ENCODE data around the gene BICC1. TPM values are rescaled to one million over a fixed set of nuclear protein-coding genes. Genes with fewer than 3 reads are reported as not detected.

BICC1 gene
- total and polyA plus RNA-seq, 2 donors (not counting 1 experiment from before 2014, with no cell fraction given), result not detected

DNA sequence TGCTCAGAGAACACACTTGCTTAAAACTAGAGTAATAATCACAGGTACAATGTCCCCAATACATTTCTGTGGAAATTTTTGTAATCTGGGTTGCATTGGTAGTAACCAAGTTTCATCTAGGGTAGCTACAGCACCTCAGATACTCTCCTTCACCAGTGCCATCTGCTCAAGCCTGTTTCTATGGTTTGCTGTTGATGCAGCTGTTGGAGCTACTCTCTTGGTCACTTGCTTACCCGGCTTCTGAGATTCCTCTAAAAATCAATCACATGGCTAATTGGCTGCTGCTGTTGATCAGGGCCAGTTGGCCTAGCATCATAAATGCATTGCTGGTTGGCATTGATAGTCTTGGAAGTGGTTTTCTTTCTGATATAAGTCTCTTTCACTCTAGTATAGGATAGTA is 220.8 kb downstream of the BICC1 start:
- H3K9me3 ChIP-seq (ENCODE audit: control extremely low read depth in 1 of 3, control insufficient read depth in 2 of 3, insufficient read depth in 1 of 3, low read length in 2 of 3), result peaks cover 0 to 14% (median 6%) of the 10 kb centered on the region in 3 donors
- no peak overlapping the region for H3K27ac ChIP-seq (ENCODE audit: low read length in 2 of 2)
- H2AFZ ChIP-seq (ENCODE audit: insufficient read depth, low read depth, low read length, poor library complexity, severe bottlenecking), result no peak overlapping the region
- no peaks in the 10 kb centered on the region for H3K27me3 ChIP-seq (replicated peaks in 1 of 4; ENCODE audit: control extremely low read depth in 1 of 4, control insufficient read depth in 3 of 4, insufficient read depth in 4 of 4, low read length in 3 of 4)
- Mint-ChIP-seq H3K27ac (no peak overlapping the region), H3K27me3 (no peaks in the 10 kb centered on the region), H3K4me3 (no peak overlapping the region), H3K9me3 (ENCODE audit: insufficient read depth) (peaks cover 8% of the 10 kb centered on the region), H3K4me1 (no peaks in the 10 kb centered on the region)
- WGBS (ENCODE audit: insufficient coverage), result no CpG with 5 or more reads among the region's 1 CpG
- no peak for ATAC-seq (ENCODE audit: low read depth)
- intact Hi-C loops (cut with micrococcal nuclease), result no loop called here
- H4K20me1 ChIP-seq (ENCODE audit: control insufficient read depth, insufficient read depth, low read length, poor library complexity, severe bottlenecking), result no peaks in the 10 kb centered on the region
- no peaks in the 10 kb centered on the region for H3K36me3 ChIP-seq (replicated peaks in 1 of 2; ENCODE audit: control extremely low read depth in 1 of 2, control insufficient read depth in 1 of 2, extremely low read depth in 1 of 2, insufficient read depth in 2 of 2, low read length in 1 of 2)
- no peak overlapping the region for H3K9ac ChIP-seq (ENCODE audit: low read length)
- ChIA-PET POLR2A (no interaction called here), CTCF (no interaction called here)
- H3K4me1 ChIP-seq (ENCODE audit: control insufficient read depth in 2 of 2, insufficient read depth in 2 of 2, low read length in 2 of 2), result no peaks in the 10 kb centered on the region
- no peak overlapping the region for H3K4me2 ChIP-seq (replicated peaks; ENCODE audit: low read depth, low read length, poor library complexity, severe bottlenecking)
- no peak overlapping the region for H3K4me3 ChIP-seq (ENCODE audit: control extremely low read depth in 1 of 5, extremely low read depth in 1 of 5, insufficient read depth in 1 of 5, low read depth in 2 of 5, low read length in 4 of 5)
- TF ChIP-seq, protein P1, sequence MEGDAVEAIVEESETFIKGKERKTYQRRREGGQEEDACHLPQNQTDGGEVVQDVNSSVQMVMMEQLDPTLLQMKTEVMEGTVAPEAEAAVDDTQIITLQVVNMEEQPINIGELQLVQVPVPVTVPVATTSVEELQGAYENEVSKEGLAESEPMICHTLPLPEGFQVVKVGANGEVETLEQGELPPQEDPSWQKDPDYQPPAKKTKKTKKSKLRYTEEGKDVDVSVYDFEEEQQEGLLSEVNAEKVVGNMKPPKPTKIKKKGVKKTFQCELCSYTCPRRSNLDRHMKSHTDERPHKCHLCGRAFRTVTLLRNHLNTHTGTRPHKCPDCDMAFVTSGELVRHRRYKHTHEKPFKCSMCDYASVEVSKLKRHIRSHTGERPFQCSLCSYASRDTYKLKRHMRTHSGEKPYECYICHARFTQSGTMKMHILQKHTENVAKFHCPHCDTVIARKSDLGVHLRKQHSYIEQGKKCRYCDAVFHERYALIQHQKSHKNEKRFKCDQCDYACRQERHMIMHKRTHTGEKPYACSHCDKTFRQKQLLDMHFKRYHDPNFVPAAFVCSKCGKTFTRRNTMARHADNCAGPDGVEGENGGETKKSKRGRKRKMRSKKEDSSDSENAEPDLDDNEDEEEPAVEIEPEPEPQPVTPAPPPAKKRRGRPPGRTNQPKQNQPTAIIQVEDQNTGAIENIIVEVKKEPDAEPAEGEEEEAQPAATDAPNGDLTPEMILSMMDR (IDR thresholded peaks at IDR 0.05), result no peak
- TF ChIP-seq EZH2 (IDR thresholded peaks at IDR 0.05; ENCODE audit: borderline replicate concordance, insufficient read depth, low read depth, low read length, poor library complexity, severe bottlenecking), result no peak
- H3K79me2 ChIP-seq (ENCODE audit: control insufficient read depth, insufficient read depth, low read length), result no peaks in the 10 kb centered on the region
- no peak for DNase-seq

DNA sequence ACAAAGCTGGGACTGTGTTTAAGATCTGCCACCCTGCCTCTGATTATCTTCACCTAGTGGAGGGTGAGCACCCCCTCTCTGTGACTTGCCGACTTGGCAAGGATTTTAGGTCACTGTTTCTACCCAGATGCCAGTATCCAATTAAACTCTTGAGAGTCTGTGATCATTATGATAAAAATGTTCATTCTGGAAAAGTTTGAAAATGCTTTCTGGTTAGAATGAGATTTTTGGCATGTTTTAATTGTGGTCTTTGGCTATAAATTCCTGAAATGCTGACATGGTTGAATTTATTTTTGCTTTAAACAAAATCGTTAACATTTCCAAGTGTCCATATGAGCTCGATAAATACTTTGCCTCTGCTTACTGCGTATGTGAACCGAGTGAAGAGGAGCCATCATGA is 221.4 kb downstream of the BICC1 start:
- intact Hi-C loops (cut with micrococcal nuclease), result no loop called here
- H4K20me1 ChIP-seq (ENCODE audit: control insufficient read depth, insufficient read depth, low read length, poor library complexity, severe bottlenecking), result no peaks in the 10 kb centered on the region
- ATAC-seq (ENCODE audit: low read depth) (no peak), DNase-seq (no peak)
- no peak overlapping the region for H3K4me3 ChIP-seq (ENCODE audit: control extremely low read depth in 1 of 5, extremely low read depth in 1 of 5, insufficient read depth in 1 of 5, low read depth in 2 of 5, low read length in 4 of 5)
- H3K79me2 ChIP-seq (ENCODE audit: control insufficient read depth, insufficient read depth, low read length), result no peaks in the 10 kb centered on the region
- no peaks in the 10 kb centered on the region for H3K36me3 ChIP-seq (replicated peaks in 1 of 2; ENCODE audit: control extremely low read depth in 1 of 2, control insufficient read depth in 1 of 2, extremely low read depth in 1 of 2, insufficient read depth in 2 of 2, low read length in 1 of 2)
- TF ChIP-seq, protein P1 (IDR thresholded peaks at IDR 0.05), result no peak
- TF ChIP-seq EZH2 (IDR thresholded peaks at IDR 0.05; ENCODE audit: borderline replicate concordance, insufficient read depth, low read depth, low read length, poor library complexity, severe bottlenecking), result no peak
- ChIA-PET CTCF (interaction anchor here (0.7 kb wide), 1 partner anchor 584 kb away, joined by 3 read pairs; no protein-coding TSS in a partner anchor), POLR2A (no interaction called here)
- H2AFZ ChIP-seq (ENCODE audit: insufficient read depth, low read depth, low read length, poor library complexity, severe bottlenecking), result no peak overlapping the region
- H3K27me3 ChIP-seq (replicated peaks in 1 of 4; ENCODE audit: control extremely low read depth in 1 of 4, control insufficient read depth in 3 of 4, insufficient read depth in 4 of 4, low read length in 3 of 4), result no peaks in the 10 kb centered on the region
- Mint-ChIP-seq H3K9me3 (ENCODE audit: insufficient read depth) (peaks cover 8% of the 10 kb centered on the region), H3K27ac (no peak overlapping the region), H3K4me1 (no peaks in the 10 kb centered on the region), H3K4me3 (no peak overlapping the region), H3K27me3 (no peaks in the 10 kb centered on the region)
- no peaks in the 10 kb centered on the region for H3K4me1 ChIP-seq (ENCODE audit: control insufficient read depth in 2 of 2, insufficient read depth in 2 of 2, low read length in 2 of 2)
- H3K9ac ChIP-seq (ENCODE audit: low read length), result no peak overlapping the region
- peaks cover 0 to 14% (median 6%) of the 10 kb centered on the region in 3 donors for H3K9me3 ChIP-seq (ENCODE audit: control extremely low read depth in 1 of 3, control insufficient read depth in 2 of 3, insufficient read depth in 1 of 3, low read length in 2 of 3)
- WGBS (ENCODE audit: insufficient coverage), result 100% methylated on average over 3 of the region's 5 CpGs
- H3K27ac ChIP-seq (ENCODE audit: low read length in 2 of 2), result no peak overlapping the region
- no peak overlapping the region for H3K4me2 ChIP-seq (replicated peaks; ENCODE audit: low read depth, low read length, poor library complexity, severe bottlenecking)

Data from B cell (primary cell).